ENCODE results near the gene AUTS2.

The AUTS2 gene

GRCh38 chr7:70761711-70762328 lies 1163.5 kb downstream of the AUTS2 start:
- Histone ChIP-seq H3K4me1 (ENCODE audit: control insufficient read depth, insufficient read depth, low read length) (no peaks in the 10 kb centered on the region), H3K36me3 (ENCODE audit: control insufficient read depth in 2 of 2, insufficient read depth in 1 of 2, low read length in 2 of 2) (peaks cover 2 to 26% of the 10 kb centered on the region in 2 experiments), H3K27ac (ENCODE audit: extremely low read depth, low read depth, low read length) (no peak overlapping the region), H3K9me3 (ENCODE audit: control insufficient read depth, insufficient read depth, low read depth, low read length) (no peaks in the 10 kb centered on the region), H3K4me3 (ENCODE audit: low read depth, low read length) (no peak overlapping the region)
- POLR2A ChIA-PET: no interaction called here
- no peak for TF ChIP-seq ZNF132 (tag by site-specific recombination; IDR thresholded peaks at IDR 0.05; ENCODE audit: borderline replicate concordance)
- TF ChIP-seq ZNF133 (tag by site-specific recombination; IDR thresholded peaks at IDR 0.05): no peak
- TF ChIP-seq ZNF112 (tag by site-specific recombination; IDR thresholded peaks at IDR 0.05): no peak
- no peak for TF ChIP-seq GLIS2 (tag by site-specific recombination; IDR thresholded peaks at IDR 0.05)
- no peak for TF ChIP-seq ZNF561 (tag by site-specific recombination; IDR thresholded peaks at IDR 0.05; ENCODE audit: borderline replicate concordance)
- no peak for TF ChIP-seq ZNF24 (tag by site-specific recombination; IDR thresholded peaks at IDR 0.05)
- no peak for TF ChIP-seq ZNF544 (tag by site-specific recombination; IDR thresholded peaks at IDR 0.05)
- no peak for TF ChIP-seq ZNF555 (tag by site-specific recombination; conservative IDR thresholded peaks at IDR 0.05)
- no peak for TF ChIP-seq ZNF76 (tag by site-specific recombination; IDR thresholded peaks at IDR 0.05; ENCODE audit: borderline replicate concordance, low read depth)
- TF ChIP-seq KLF7 (tag by site-specific recombination; IDR thresholded peaks at IDR 0.05; ENCODE audit: borderline replicate concordance): no peak
- TF ChIP-seq ZNF660 (tag by site-specific recombination; IDR thresholded peaks at IDR 0.05): no peak
- no peak for TF ChIP-seq ZNF501 (tag by site-specific recombination; IDR thresholded peaks at IDR 0.05)
- no peak for TF ChIP-seq ZBTB21 (tag by site-specific recombination; IDR thresholded peaks at IDR 0.05)
- TF ChIP-seq ZNF843 (tag by site-specific recombination; IDR thresholded peaks at IDR 0.05): no peak
- no peak for TF ChIP-seq ZNF433 (tag by site-specific recombination; IDR thresholded peaks at IDR 0.05; ENCODE audit: low read depth)
- no peak for TF ChIP-seq ZNF510 (tag by site-specific recombination; IDR thresholded peaks at IDR 0.05; ENCODE audit: insufficient replicate concordance)
- no peak for TF ChIP-seq BCL11A (tag by site-specific recombination; IDR thresholded peaks at IDR 0.05; ENCODE audit: low read depth)
- TF ChIP-seq ZNF23 (tag by site-specific recombination; IDR thresholded peaks at IDR 0.05; ENCODE audit: borderline replicate concordance): no peak
- CTCF ChIA-PET: interaction anchor here (0.6 kb wide), 1 partner anchor 185 kb away, joined by 4 read pairs; no protein-coding TSS in a partner anchor

GRCh38 chr7:70762696-70763095 lies 1164.4 kb downstream of the AUTS2 start:
- CTCF ChIA-PET: no interaction called here
- POLR2A ChIA-PET: no interaction called here
- Histone ChIP-seq H3K4me1 (ENCODE audit: control insufficient read depth, insufficient read depth, low read length) (no peaks in the 10 kb centered on the region), H3K27ac (ENCODE audit: extremely low read depth, low read depth, low read length) (no peak overlapping the region), H3K4me3 (ENCODE audit: low read depth, low read length) (no peak overlapping the region), H3K9me3 (ENCODE audit: control insufficient read depth, insufficient read depth, low read depth, low read length) (no peaks in the 10 kb centered on the region), H3K36me3 (ENCODE audit: control insufficient read depth in 2 of 2, insufficient read depth in 1 of 2, low read length in 2 of 2) (peaks cover 8 to 31% of the 10 kb centered on the region in 2 experiments)
- TF ChIP-seq ZNF174 (tag by site-specific recombination; IDR thresholded peaks at IDR 0.05) (no peak), ZNF335 (tag by site-specific recombination; conservative IDR thresholded peaks at IDR 0.05) (no peak), REPIN1 (tag by site-specific recombination; IDR thresholded peaks at IDR 0.05; ENCODE audit: low read depth) (no peak), ZNF624 (tag by site-specific recombination; IDR thresholded peaks at IDR 0.05) (no peak), ZNF366 (tag by site-specific recombination; conservative IDR thresholded peaks at IDR 0.05) (no peak), ZNF785 (tag by site-specific recombination; IDR thresholded peaks at IDR 0.05) (no peak), ZNF354C (tag by site-specific recombination; IDR thresholded peaks at IDR 0.05; ENCODE audit: borderline replicate concordance, low read depth) (no peak), ZNF548 (tag by site-specific recombination; IDR thresholded peaks at IDR 0.05) (no peak), ZSCAN18 (tag by site-specific recombination; IDR thresholded peaks at IDR 0.05) (no peak), ZNF433 (tag by site-specific recombination; IDR thresholded peaks at IDR 0.05; ENCODE audit: low read depth) (no peak), ZNF513 (tag by site-specific recombination; IDR thresholded peaks at IDR 0.05) (no peak), ZNF596 (tag by site-specific recombination; IDR thresholded peaks at IDR 0.05) (no peak)
- TF ChIP-seq, protein P1, sequence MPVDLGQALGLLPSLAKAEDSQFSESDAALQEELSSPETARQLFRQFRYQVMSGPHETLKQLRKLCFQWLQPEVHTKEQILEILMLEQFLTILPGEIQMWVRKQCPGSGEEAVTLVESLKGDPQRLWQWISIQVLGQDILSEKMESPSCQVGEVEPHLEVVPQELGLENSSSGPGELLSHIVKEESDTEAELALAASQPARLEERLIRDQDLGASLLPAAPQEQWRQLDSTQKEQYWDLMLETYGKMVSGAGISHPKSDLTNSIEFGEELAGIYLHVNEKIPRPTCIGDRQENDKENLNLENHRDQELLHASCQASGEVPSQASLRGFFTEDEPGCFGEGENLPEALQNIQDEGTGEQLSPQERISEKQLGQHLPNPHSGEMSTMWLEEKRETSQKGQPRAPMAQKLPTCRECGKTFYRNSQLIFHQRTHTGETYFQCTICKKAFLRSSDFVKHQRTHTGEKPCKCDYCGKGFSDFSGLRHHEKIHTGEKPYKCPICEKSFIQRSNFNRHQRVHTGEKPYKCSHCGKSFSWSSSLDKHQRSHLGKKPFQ (tag by site-specific recombination; IDR thresholded peaks at IDR 0.05): no peak
- TF ChIP-seq, protein P2, sequence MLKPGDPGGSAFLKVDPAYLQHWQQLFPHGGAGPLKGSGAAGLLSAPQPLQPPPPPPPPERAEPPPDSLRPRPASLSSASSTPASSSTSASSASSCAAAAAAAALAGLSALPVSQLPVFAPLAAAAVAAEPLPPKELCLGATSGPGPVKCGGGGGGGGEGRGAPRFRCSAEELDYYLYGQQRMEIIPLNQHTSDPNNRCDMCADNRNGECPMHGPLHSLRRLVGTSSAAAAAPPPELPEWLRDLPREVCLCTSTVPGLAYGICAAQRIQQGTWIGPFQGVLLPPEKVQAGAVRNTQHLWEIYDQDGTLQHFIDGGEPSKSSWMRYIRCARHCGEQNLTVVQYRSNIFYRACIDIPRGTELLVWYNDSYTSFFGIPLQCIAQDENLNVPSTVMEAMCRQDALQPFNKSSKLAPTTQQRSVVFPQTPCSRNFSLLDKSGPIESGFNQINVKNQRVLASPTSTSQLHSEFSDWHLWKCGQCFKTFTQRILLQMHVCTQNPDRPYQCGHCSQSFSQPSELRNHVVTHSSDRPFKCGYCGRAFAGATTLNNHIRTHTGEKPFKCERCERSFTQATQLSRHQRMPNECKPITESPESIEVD (tag by site-specific recombination; IDR thresholded peaks at IDR 0.05): no peak
